GM21825 (cell line): ENCODE measurements around the gene FGF19.

Experiments
- ATAC-seq: cut with Tn5 transposase; IDR thresholded peaks from one replicate; pipeline ENCODE4 v1.9.1; 2021; ENCODE audit warnings: mild to moderate bottlenecking, moderate library complexity; ENCODE audit not compliant: unreplicated experiment

The FGF19 gene

GRCh38 chr11:69718912-69719311, 15.1 kb upstream of the FGF19 start:
- ATAC-seq = no peak

GRCh38 chr11:69718147-69718546, 14.3 kb upstream of the FGF19 start:
- no peak for ATAC-seq

GRCh38 chr11:69716891-69717747, 13.3 kb upstream of the FGF19 start:
- ATAC-seq = no peak

- ATAC-seq = no peak
Observed at GRCh38 chr11:69716099-69716498, 12.3 kb upstream of the FGF19 start.

GRCh38 chr11:69715446-69715845, 11.6 kb upstream of the FGF19 start:
- ATAC-seq = no peak

GRCh38 chr11:69711822-69712801, 8.3 kb upstream of the FGF19 start:
- ATAC-seq = no peak

- no peak for ATAC-seq
Observed at GRCh38 chr11:69708736-69709401, 5.0 kb upstream of the FGF19 start.

- ATAC-seq = no peak
Observed at GRCh38 chr11:69707176-69707575, 3.4 kb upstream of the FGF19 start.

GRCh38 chr11:69705901-69706787, 2.3 kb upstream of the FGF19 start:
- no peak for ATAC-seq

- no peak for ATAC-seq
Observed at GRCh38 chr11:69705351-69705811, 1.6 kb upstream of the FGF19 start.

GRCh38 chr11:69704508-69705253, 859 bp upstream of the FGF19 start:
- no peak for ATAC-seq

GRCh38 chr11:69703453-69703767, 412 bp downstream of the FGF19 start:
- no peak for ATAC-seq

- no peak for ATAC-seq
Observed at GRCh38 chr11:69702769-69703452, 911 bp downstream of the FGF19 start.

- ATAC-seq = no peak
Observed at GRCh38 chr11:69702239-69702691, 1.6 kb downstream of the FGF19 start.

GRCh38 chr11:69700278-69701140, 3.3 kb downstream of the FGF19 start:
- ATAC-seq = no peak

GRCh38 chr11:69699213-69699612, 4.6 kb downstream of the FGF19 start:
- ATAC-seq = no peak

GRCh38 chr11:69698362-69698761, 5.5 kb downstream of the FGF19 start:
- no peak for ATAC-seq

- no peak for ATAC-seq
Observed at GRCh38 chr11:69697861-69698260, 6.0 kb downstream of the FGF19 start.
